GM23338 (cell line): ENCODE results near the gene RALGPS1. TPM values are rescaled to one million over a fixed set of nuclear protein-coding genes. Genes with fewer than 3 reads are reported as not detected.
A peak's percentile ranks its signal among the peaks of the same experiment; 100 is the strongest.

Experiments used
- ATAC-seq: fragments of 200-7000 bp; cut with Tn5 transposase; 3 replicates; pipeline ENCODE4 v1.9.1; 2020
- DNase-seq: peaks from one replicate; pipeline ENCODE4 v3.0.0-alpha.2; 2015; ENCODE audit warnings: low spot score
- H2AFZ ChIP-seq: fragments of 200-600 bp; sonication (generic); 2 replicates; pipeline ENCODE4 v1.8.0; 2016; ENCODE audit warnings: antibody characterized with exemption, mild to moderate bottlenecking, moderate library complexity
- H3F3A ChIP-seq: fragments of 200-600 bp; sonication (generic); replicated peaks from 2 replicates; pipeline ENCODE4 v1.8.0; 2017; ENCODE audit warnings: antibody characterized with exemption, mixed run types, low read depth
- H3K27ac ChIP-seq: fragments of 200-600 bp; sonication (generic); 2 replicates; pipeline ENCODE4 v1.6.1; 2016; ENCODE audit warnings: low read depth
- H3K27me3 ChIP-seq: fragments of 200-600 bp; sonication (generic); 2 replicates; pipeline ENCODE4 v1.8.0; 2016; ENCODE audit warnings: mild to moderate bottlenecking, mixed run types, moderate library complexity; ENCODE audit not compliant: insufficient read depth
- H3K36me3 ChIP-seq: fragments of 200-600 bp; sonication (generic); 2 replicates; pipeline ENCODE4 v1.8.0; 2016; ENCODE audit warnings: mild to moderate bottlenecking; ENCODE audit not compliant: insufficient read depth
- H3K4me1 ChIP-seq: fragments of 200-600 bp; sonication (generic); 2 replicates; pipeline ENCODE4 v1.8.0; 2016; ENCODE audit warnings: mild to moderate bottlenecking, moderate library complexity; ENCODE audit not compliant: insufficient read depth
- H3K4me2 ChIP-seq: fragments of 200-600 bp; sonication (generic); 2 replicates; pipeline ENCODE4 v1.7.1; 2017; ENCODE audit warnings: mixed run types
- H3K4me3 ChIP-seq: fragments of 200-600 bp; sonication (generic); 2 replicates; pipeline ENCODE4 v1.6.1; 2016; ENCODE audit warnings: mixed run types
- H3K79me2 ChIP-seq: fragments of 200-600 bp; sonication (generic); replicated peaks from 2 replicates; pipeline ENCODE4 v1.8.0; 2017; ENCODE audit warnings: mild to moderate bottlenecking; ENCODE audit not compliant: insufficient read depth
- H3K9me2 ChIP-seq: fragments of 200-600 bp; sonication (generic); 2 replicates; pipeline ENCODE4 v1.8.0; 2017; ENCODE audit not compliant: insufficient read depth
- H4K20me1 ChIP-seq: fragments of 200-600 bp; sonication (generic); replicated peaks from 2 replicates; pipeline ENCODE4 v1.8.0; 2017; ENCODE audit warnings: mild to moderate bottlenecking; ENCODE audit not compliant: insufficient read depth
- H3K27ac Mint-ChIP-seq: 2 replicates; pipeline ENCODE4 v1.8.0; 2020; ENCODE audit warnings: inconsistent platforms, mild to moderate bottlenecking, moderate library complexity, mixed read lengths
- H3K27me3 Mint-ChIP-seq: 3 replicates; pipeline ENCODE4 v1.8.0; 2022; ENCODE audit warnings: low read depth, mild to moderate bottlenecking, moderate library complexity, mixed read lengths, inconsistent platforms; ENCODE audit not compliant: insufficient read depth, poor library complexity
- H3K36me3 Mint-ChIP-seq: 3 replicates; pipeline ENCODE4 v1.8.0; 2021; ENCODE audit warnings: low read depth, mild to moderate bottlenecking, inconsistent platforms, moderate library complexity, mixed read lengths
- H3K4me1 Mint-ChIP-seq: 3 replicates; pipeline ENCODE4 v1.8.0; 2020; ENCODE audit warnings: mild to moderate bottlenecking, inconsistent platforms, mixed read lengths
- H3K4me3 Mint-ChIP-seq: 3 replicates; pipeline ENCODE4 v1.8.0; 2021; ENCODE audit warnings: moderate library complexity, mild to moderate bottlenecking, inconsistent platforms, mixed read lengths
- H3K9me3 Mint-ChIP-seq: 3 replicates; pipeline ENCODE4 v1.8.0; 2020; ENCODE audit warnings: moderate library complexity, mild to moderate bottlenecking, inconsistent platforms, mixed read lengths
- CREB1 ChIP-seq: fragments of 250-450 bp; sonication (Bioruptor Pico); IDR thresholded peaks from 2 replicates; pipeline ENCODE4 v1.5.0; 2020; ENCODE audit warnings: low read depth, mild to moderate bottlenecking, moderate library complexity
- EZH2 ChIP-seq: fragments of 200-600 bp; sonication (generic); IDR thresholded peaks from one replicate; pipeline ENCODE4 v1.8.0; 2017; ENCODE audit warnings: antibody characterized with exemption, mild to moderate bottlenecking, low read depth; ENCODE audit not compliant: unreplicated experiment
- EZH2phosphoT487 ChIP-seq: fragments of 200-600 bp; sonication (generic); IDR thresholded peaks from one replicate; pipeline ENCODE4 v1.8.1; 2018; ENCODE audit warnings: antibody characterized with exemption; ENCODE audit not compliant: unreplicated experiment
- JUNB ChIP-seq: IDR thresholded peaks from one replicate; pipeline ENCODE4 v1.6.1; 2016; ENCODE audit warnings: antibody characterized with exemption; ENCODE audit not compliant: unreplicated experiment
- NANOG ChIP-seq: IDR thresholded peaks from 2 replicates; pipeline ENCODE4 v1.6.1; 2016; ENCODE audit warnings: antibody characterized with exemption, borderline replicate concordance
- POLR2AphosphoS5 ChIP-seq: IDR thresholded peaks from 2 replicates; pipeline ENCODE4 v1.6.1; 2016; ENCODE audit warnings: antibody characterized with exemption, low read depth
- STAT1 ChIP-seq: IDR thresholded peaks from one replicate; pipeline ENCODE4 v1.6.1; 2016; ENCODE audit warnings: antibody characterized with exemption; ENCODE audit not compliant: unreplicated experiment
- ZNF114 ChIP-seq: fragments of 250-450 bp; sonication (Bioruptor Pico); IDR thresholded peaks from 2 replicates; pipeline ENCODE4 v1.5.0; 2020; ENCODE audit warnings: mild to moderate bottlenecking, moderate library complexity
- ZNF331 ChIP-seq: fragments of 250-450 bp; sonication (Bioruptor Pico); IDR thresholded peaks from 2 replicates; pipeline ENCODE4 v1.5.0; 2020; ENCODE audit warnings: low read depth, mild to moderate bottlenecking, moderate library complexity
- polyA plus RNA-seq: library from polyadenylated mRNA; unstranded; fragments of >200 nt; fragmentation: Nextera tagmentation; extraction: Ambion mirVana; gene quantifications from 2 replicates; pipeline ENCODE4 v1.2.1, GENCODE V29; 2016
- total RNA-seq: library from RNA; depleted of rRNA; stranded (reverse); fragments of >200 nt; shearing (Covaris generic); gene quantifications from 2 replicates; pipeline ENCODE4 v1.2.3, GENCODE V29; 2014
- TF ChIP-seq, protein P1 (sequence below): IDR thresholded peaks from 2 replicates; pipeline ENCODE4 v1.6.1; 2016; ENCODE audit warnings: antibody characterized with exemption
- TF ChIP-seq, protein P2 (sequence below), 2 experiments: fragments of 200-600 bp in 1 of 2; sonication (generic) in 1 of 2; conservative IDR thresholded peaks; 2 replicates each; pipeline versions ENCODE4 v1.5.1 to v1.6.1; 2016 to 2017; ENCODE audit warnings: antibody characterized with exemption in 2 of 2, low read depth in 2 of 2, mild to moderate bottlenecking in 2 of 2, moderate library complexity in 1 of 2
- TF ChIP-seq, protein P3 (sequence below): IDR thresholded peaks from one replicate; pipeline ENCODE4 v1.6.1; 2018; ENCODE audit warnings: antibody characterized with exemption; ENCODE audit not compliant: unreplicated experiment

RALGPS1 gene
- total and polyA plus RNA-seq, 2 experiments from 2014 or later = 18.2 to 57.1 TPM

DNA sequence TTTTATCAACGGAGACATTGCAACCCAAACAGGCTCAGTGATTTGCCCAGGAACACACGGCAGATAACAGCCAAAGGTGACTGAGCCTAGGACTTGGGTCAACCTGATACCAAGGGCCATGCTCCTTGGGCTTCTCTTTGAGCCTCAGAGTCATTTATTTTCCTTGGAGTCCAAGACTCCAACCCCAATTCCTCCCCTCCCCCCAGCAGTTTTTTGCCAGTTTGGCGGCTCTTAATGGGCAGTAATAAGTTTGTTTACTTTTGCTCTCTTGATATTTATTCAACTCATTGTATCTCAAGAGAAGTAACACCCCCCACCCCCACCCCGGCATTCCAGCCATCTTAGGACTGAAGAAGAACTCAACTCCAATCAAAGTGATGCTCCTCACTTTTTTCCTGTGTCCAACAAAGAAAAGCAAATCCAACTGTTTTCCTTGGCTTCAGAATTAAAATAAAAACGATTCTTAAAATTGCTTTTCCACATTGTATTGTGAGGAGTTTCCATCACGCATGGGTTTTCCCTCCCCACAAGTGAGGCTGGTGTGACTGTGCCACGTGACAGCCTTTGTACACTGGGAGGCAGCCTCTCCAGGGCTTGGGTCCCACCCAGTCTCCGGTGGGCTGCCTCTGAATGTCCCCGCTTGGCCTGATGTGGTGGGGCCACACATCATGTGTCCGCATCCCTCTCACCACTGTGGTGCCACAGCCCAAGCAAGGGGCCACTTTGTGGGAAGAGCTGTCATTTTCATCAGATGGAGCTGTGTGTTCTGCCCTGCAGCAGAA is 198.8 kb downstream of the RALGPS1 start:
- ATAC-seq (no peak), DNase-seq (no peak)
- no peaks in the 10 kb centered on the region for H4K20me1 ChIP-seq
- no peaks in the 10 kb centered on the region for H3K36me3 ChIP-seq
- peak overlapping the region; percentile 8; the same call in 1 of the 2 replicates for H3K4me2 ChIP-seq
- Mint-ChIP-seq H3K36me3 (peaks cover 3% of the 10 kb centered on the region; the same call in 1 of the 3 replicates), H3K4me1 (peaks cover 38% of the 10 kb centered on the region), H3K27me3 (peaks cover 9% of the 10 kb centered on the region), H3K9me3 (no peaks in the 10 kb centered on the region), H3K27ac (no peak overlapping the region), H3K4me3 (no peak overlapping the region)
- no peaks in the 10 kb centered on the region for H3K27me3 ChIP-seq
- H2AFZ ChIP-seq = no peak overlapping the region
- H3K9me2 ChIP-seq = 0 out of 2 replicates have a peak, but pooled peaks cover 4% of the 10 kb centered on the region
- TF ChIP-seq STAT1 (no peak), EZH2phosphoT487 (no peak), CREB1 (CRISPR knock-in tag) (no peak)
- TF ChIP-seq, protein P1, sequence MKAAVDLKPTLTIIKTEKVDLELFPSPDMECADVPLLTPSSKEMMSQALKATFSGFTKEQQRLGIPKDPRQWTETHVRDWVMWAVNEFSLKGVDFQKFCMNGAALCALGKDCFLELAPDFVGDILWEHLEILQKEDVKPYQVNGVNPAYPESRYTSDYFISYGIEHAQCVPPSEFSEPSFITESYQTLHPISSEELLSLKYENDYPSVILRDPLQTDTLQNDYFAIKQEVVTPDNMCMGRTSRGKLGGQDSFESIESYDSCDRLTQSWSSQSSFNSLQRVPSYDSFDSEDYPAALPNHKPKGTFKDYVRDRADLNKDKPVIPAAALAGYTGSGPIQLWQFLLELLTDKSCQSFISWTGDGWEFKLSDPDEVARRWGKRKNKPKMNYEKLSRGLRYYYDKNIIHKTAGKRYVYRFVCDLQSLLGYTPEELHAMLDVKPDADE = no peak
- TF ChIP-seq, protein P2, sequence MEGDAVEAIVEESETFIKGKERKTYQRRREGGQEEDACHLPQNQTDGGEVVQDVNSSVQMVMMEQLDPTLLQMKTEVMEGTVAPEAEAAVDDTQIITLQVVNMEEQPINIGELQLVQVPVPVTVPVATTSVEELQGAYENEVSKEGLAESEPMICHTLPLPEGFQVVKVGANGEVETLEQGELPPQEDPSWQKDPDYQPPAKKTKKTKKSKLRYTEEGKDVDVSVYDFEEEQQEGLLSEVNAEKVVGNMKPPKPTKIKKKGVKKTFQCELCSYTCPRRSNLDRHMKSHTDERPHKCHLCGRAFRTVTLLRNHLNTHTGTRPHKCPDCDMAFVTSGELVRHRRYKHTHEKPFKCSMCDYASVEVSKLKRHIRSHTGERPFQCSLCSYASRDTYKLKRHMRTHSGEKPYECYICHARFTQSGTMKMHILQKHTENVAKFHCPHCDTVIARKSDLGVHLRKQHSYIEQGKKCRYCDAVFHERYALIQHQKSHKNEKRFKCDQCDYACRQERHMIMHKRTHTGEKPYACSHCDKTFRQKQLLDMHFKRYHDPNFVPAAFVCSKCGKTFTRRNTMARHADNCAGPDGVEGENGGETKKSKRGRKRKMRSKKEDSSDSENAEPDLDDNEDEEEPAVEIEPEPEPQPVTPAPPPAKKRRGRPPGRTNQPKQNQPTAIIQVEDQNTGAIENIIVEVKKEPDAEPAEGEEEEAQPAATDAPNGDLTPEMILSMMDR (conservative IDR thresholded peaks at IDR 0.05; ENCODE audit: low read depth in 2 of 2) = no peak
- no peaks in the 10 kb centered on the region for H3F3A ChIP-seq
- H3K27ac ChIP-seq = no peak overlapping the region
- H3K79me2 ChIP-seq = no peaks in the 10 kb centered on the region
- no peak overlapping the region for H3K4me3 ChIP-seq
- H3K4me1 ChIP-seq = peaks cover 13% of the 10 kb centered on the region; the same call in 1 of the 2 replicates

DNA sequence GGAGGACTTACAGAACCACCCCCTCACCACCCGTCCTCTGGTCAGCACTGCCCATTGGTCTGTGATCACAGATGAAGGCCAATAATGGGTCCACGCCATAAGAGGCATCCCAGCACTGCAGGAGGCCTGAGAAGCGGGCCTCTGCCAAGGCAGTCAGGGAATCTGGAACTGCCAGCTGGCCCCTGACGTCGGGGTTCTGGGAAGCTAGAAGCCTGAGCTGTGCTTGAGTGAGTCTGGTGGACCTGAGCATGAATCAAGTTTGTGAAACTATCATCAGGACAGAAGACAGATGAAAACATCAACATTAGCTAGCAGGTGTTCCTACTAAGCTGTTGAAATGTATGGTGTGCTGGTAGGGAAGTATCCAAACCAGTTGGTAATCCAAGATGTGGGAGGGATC is 200.0 kb downstream of the RALGPS1 start:
- Mint-ChIP-seq H3K4me3 (no peak overlapping the region), H3K4me1 (peaks cover 46% of the 10 kb centered on the region)
- no peak for DNase-seq

More for the DNA sequence above, 200.0 kb downstream of the RALGPS1 start:
- H3K4me1 ChIP-seq = peaks cover 13% of the 10 kb centered on the region; the same call in 1 of the 2 replicates
- TF ChIP-seq JUNB (no peak), CREB1 (CRISPR knock-in tag) (no peak), ZNF114 (CRISPR knock-in tag) (no peak), EZH2phosphoT487 (no peak), ZNF331 (CRISPR knock-in tag) (no peak), EZH2 (no peak), STAT1 (no peak), POLR2AphosphoS5 (no peak), NANOG (no peak)
- TF ChIP-seq, protein P3, sequence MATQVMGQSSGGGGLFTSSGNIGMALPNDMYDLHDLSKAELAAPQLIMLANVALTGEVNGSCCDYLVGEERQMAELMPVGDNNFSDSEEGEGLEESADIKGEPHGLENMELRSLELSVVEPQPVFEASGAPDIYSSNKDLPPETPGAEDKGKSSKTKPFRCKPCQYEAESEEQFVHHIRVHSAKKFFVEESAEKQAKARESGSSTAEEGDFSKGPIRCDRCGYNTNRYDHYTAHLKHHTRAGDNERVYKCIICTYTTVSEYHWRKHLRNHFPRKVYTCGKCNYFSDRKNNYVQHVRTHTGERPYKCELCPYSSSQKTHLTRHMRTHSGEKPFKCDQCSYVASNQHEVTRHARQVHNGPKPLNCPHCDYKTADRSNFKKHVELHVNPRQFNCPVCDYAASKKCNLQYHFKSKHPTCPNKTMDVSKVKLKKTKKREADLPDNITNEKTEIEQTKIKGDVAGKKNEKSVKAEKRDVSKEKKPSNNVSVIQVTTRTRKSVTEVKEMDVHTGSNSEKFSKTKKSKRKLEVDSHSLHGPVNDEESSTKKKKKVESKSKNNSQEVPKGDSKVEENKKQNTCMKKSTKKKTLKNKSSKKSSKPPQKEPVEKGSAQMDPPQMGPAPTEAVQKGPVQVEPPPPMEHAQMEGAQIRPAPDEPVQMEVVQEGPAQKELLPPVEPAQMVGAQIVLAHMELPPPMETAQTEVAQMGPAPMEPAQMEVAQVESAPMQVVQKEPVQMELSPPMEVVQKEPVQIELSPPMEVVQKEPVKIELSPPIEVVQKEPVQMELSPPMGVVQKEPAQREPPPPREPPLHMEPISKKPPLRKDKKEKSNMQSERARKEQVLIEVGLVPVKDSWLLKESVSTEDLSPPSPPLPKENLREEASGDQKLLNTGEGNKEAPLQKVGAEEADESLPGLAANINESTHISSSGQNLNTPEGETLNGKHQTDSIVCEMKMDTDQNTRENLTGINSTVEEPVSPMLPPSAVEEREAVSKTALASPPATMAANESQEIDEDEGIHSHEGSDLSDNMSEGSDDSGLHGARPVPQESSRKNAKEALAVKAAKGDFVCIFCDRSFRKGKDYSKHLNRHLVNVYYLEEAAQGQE = no peak
- TF ChIP-seq, protein P2 (conservative IDR thresholded peaks at IDR 0.05; ENCODE audit: low read depth in 2 of 2) = no peak
- TF ChIP-seq, protein P1 = no peak
- no peaks in the 10 kb centered on the region for H3K79me2 ChIP-seq
- no peaks in the 10 kb centered on the region for H3F3A ChIP-seq
- H4K20me1 ChIP-seq = no peaks in the 10 kb centered on the region; the same call in 1 of the 2 replicates
- H3K36me3 ChIP-seq = no peaks in the 10 kb centered on the region
- H3K9me2 ChIP-seq = 0 out of 2 replicates have a peak, but pooled peaks cover 4% of the 10 kb centered on the region
- ATAC-seq = no peak
- no peak overlapping the region for H2AFZ ChIP-seq
- H3K27ac Mint-ChIP-seq = no peak overlapping the region
- peaks cover 9% of the 10 kb centered on the region for H3K27me3 Mint-ChIP-seq
- no peaks in the 10 kb centered on the region for H3K9me3 Mint-ChIP-seq
- H3K27me3 ChIP-seq = no peaks in the 10 kb centered on the region
- H3K4me2 ChIP-seq = no peak overlapping the region
- H3K4me3 ChIP-seq = no peak overlapping the region
- H3K27ac ChIP-seq = no peak overlapping the region
- H3K36me3 Mint-ChIP-seq = peaks cover 3% of the 10 kb centered on the region; the same call in 1 of the 3 replicates
